Activated CD4-positive, alpha-beta memory T cell treated with anti-CD3 and anti-CD28 coated beads, Interleukin-2, amount 10 ng/mL, durations not matched to agents 7 days and 5 days (primary cell): ENCODE data around the gene ACTRT3. TPM values are rescaled to one million over a fixed set of nuclear protein-coding genes. Genes with fewer than 3 reads are reported as not detected.

ENCODE experiments used
- CTCF ChIA-PET: fragments of 350-600 bp; sonication (Branson Sonifier 250); formaldehyde crosslinking; loops from one replicate; lab custom pipeline; 2021; ENCODE audit warnings: antibody characterized with exemption, inconsistent platforms; lab: Charles Lee
- POLR2A ChIA-PET: fragments of 350-600 bp; sonication (Branson Sonifier 250); formaldehyde crosslinking; loops from one replicate; lab custom pipeline; 2021; ENCODE audit warnings: antibody characterized with exemption; lab: Charles Lee
- DNase-seq: peaks from one replicate; pipeline ENCODE4 v3.0.0-alpha.2; 2020
- H3K27ac Mint-ChIP-seq: one replicate; pipeline ENCODE4 v1.8.0; 2021; ENCODE audit warnings: mild to moderate bottlenecking, mixed read lengths
- H3K27me3 Mint-ChIP-seq: one replicate; pipeline ENCODE4 v1.8.0; 2021; ENCODE audit warnings: mixed read lengths
- H3K36me3 Mint-ChIP-seq: one replicate; pipeline ENCODE4 v1.8.0; 2021; ENCODE audit warnings: low read depth, mixed read lengths
- H3K4me1 Mint-ChIP-seq: one replicate; pipeline ENCODE4 v1.8.0; 2021; ENCODE audit warnings: mixed read lengths
- H3K4me3 Mint-ChIP-seq: one replicate; pipeline ENCODE4 v1.8.0; 2021; ENCODE audit warnings: mild to moderate bottlenecking, mixed read lengths
- H3K9me3 Mint-ChIP-seq: one replicate; pipeline ENCODE4 v1.8.0; 2021; ENCODE audit warnings: mixed read lengths
- total RNA-seq, 2 experiments: library from RNA; stranded (reverse); gene quantifications; one replicate each; pipeline ENCODE4 v1.2.3, GENCODE V29; 2021

The ACTRT3 gene
- total RNA-seq: under 1 TPM; 0.43 to 0.58 TPM

DNA sequence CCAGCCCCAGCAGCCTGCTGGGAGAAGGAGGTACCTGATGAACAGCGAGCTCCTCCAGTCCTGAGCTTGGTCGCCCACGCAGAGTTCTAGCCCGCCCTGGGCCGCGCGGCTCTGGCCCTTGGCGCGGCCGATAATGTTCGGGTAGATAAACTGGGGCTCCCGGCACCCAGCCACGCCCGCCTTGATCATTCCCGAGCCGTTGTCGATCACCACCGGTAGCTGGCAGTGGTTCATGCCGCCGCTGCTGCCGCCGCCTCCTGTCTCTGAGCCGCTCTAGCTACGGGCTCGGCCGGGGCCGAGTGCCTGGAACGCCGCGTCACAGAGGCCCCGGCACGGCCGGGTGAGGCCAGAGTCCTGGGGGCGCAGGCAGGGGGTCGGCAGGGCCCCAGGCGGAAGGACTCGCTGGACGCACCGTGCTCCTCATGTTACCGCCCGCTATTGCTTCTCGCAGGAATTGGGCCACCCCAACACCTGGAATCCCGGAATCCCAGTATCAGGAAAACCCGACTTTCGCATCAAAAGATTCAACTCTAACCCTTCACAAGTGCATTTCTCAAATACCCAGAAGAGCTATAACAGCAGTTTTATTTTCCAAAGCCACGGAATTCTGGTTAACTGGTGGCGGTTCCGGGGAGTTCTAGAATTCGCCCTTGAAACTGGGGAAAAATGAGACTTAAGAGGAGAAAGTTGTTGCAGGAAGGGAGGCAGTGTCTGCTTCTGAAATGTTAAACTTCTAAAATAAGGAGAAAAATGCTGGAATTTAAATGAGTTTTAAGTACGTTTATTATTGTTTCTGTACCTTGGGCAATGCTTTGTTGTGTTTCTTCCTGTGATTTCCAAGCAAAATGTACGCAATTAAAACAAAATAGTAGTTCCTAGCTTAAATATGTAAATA lies at the start of gene ACTRT3:
TSS of gene ACTRT3 (minus strand) at position 275 of the 895 bp plus-strand sequence. CDS start at position 234, 41 bp downstream.
- peak within 1 kb of the TSS; percentile 74 for H3K4me3 Mint-ChIP-seq
- peaks cover 10% of the 10 kb centered on the region for H3K36me3 Mint-ChIP-seq
- H3K27me3 Mint-ChIP-seq: no peaks in the 10 kb centered on the region
- H3K4me1 Mint-ChIP-seq: peaks cover 27% of the 10 kb centered on the region
- H3K9me3 Mint-ChIP-seq: peaks cover 2% of the 10 kb centered on the region
- ChIA-PET POLR2A (interaction anchor here (0.6 to 1.7 kb wide), 7 partner anchors 10 to 1100 kb away, joined by 3 to 10 read pairs (median 4); partner anchors contain the start of genes LRRC34, LRRIQ4, PHC3 and SEC62), CTCF (interaction anchor here (0.6 to 1.3 kb wide), 7 partner anchors 9 to 1042 kb away, joined by 3 to 4 read pairs (median 3); no protein-coding TSS in a partner anchor)
- H3K27ac Mint-ChIP-seq: peak within 1 kb of the TSS; percentile 54
- DNase-seq: peak; percentile 70

DNA sequence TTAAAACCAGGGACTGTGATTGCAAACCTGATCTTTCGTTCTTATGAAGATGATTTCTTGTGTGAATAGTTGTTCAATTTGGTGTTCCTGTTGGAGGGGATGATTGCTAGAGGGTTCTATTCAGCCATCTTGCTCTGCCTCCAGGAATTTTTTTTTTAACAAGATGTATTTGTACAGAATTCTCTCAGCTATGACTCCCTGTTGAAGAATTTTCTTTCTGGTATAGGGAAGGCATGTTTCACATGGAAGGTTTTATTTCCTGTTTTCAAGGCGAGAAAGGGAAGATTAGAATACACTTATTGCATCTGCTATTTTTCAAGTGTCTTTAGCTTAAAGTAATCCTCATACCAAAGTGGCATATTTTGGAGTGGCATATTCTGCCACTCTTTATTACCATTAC lies 49.0 kb upstream of the ACTRT3 start:
- ChIA-PET CTCF (no interaction called here), POLR2A (no interaction called here)
- peaks cover 10% of the 10 kb centered on the region for H3K4me1 Mint-ChIP-seq
- DNase-seq: no peak
- H3K9me3 Mint-ChIP-seq: peaks cover 9% of the 10 kb centered on the region
- H3K36me3 Mint-ChIP-seq: peaks cover 7% of the 10 kb centered on the region
- H3K27ac Mint-ChIP-seq: no peak overlapping the region
- H3K4me3 Mint-ChIP-seq: no peak overlapping the region
- H3K27me3 Mint-ChIP-seq: peaks cover 41% of the 10 kb centered on the region

DNA sequence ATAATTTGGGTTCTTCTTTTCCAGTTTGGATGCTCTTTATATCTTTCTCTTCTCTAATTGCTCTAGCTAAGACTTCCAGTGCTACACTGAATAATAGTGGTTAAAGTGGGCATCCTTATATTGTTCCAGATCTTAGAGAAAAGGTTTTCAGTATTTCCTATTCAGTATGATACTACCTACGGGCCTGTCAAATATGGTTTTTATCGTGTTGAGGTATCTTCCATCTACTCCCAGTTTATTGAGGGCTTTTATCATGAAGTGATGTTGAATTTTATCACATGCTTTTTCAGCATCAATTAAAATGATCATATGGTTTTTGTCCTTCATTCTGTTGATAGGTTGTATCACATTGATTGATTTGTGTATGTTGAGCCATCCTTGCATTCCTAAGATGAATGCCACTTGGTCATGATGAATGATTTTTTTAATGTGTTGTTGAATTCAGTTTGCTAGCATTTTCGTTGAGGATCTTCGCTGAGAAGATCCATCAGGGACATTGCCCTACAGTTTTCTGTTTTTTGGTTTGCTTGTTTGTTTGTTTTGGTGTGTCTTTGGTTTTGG lies 46.3 kb upstream of the ACTRT3 start:
- H3K36me3 Mint-ChIP-seq: peaks cover 7% of the 10 kb centered on the region
- ChIA-PET POLR2A (no interaction called here), CTCF (interaction anchor here (0.6 kb wide), 1 partner anchor 21 kb away, joined by 3 read pairs; no protein-coding TSS in a partner anchor)
- H3K27ac Mint-ChIP-seq: no peak overlapping the region
- H3K9me3 Mint-ChIP-seq: peaks cover 9% of the 10 kb centered on the region
- no peak for DNase-seq
- no peak overlapping the region for H3K4me3 Mint-ChIP-seq
- H3K27me3 Mint-ChIP-seq: peaks cover 37% of the 10 kb centered on the region
- peaks cover 30% of the 10 kb centered on the region for H3K4me1 Mint-ChIP-seq

DNA sequence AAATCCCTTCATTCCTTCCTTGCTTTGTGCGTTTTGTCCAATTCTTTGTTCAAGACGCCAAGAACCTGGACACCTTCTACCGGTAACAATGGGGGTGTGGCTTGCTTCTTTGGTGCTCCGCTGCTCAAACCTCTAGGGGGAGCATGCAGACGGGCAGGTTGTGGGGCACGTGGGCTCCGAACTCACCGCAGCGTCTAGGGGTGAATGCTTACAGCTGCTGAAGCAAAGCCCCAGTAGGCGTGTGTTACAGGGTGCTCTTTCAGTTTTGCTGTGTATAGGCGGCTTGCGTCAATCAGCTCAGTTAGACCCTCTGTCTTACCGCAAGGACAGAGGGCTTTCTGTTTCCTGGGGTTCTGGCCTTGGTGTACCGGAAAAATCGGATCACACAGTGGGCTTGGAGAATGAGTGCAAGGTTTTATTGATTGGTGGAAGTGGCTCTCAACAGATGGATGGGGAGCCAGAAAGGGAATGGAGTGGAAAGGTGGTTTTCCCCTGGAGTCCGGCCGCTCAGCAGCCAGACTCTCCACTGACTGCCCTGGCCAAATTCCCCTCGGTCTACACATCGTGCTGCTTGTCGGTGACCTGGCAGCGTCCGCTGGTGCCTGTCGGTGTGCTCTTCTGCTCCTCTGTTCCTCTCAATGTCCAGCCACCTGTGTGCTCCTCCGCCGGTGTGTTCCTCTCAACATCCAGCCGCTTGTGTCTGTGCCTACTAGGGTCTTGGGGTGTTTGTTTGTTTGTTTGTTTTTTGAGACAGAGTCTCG lies 44.6 kb upstream of the ACTRT3 start:
- peak overlapping the region; percentile 83 for H3K27ac Mint-ChIP-seq
- peaks cover 9% of the 10 kb centered on the region for H3K9me3 Mint-ChIP-seq
- H3K4me3 Mint-ChIP-seq: peak overlapping the region; percentile 70
- H3K27me3 Mint-ChIP-seq: peaks cover 25% of the 10 kb centered on the region
- H3K36me3 Mint-ChIP-seq: peaks cover 7% of the 10 kb centered on the region
- ChIA-PET POLR2A (interaction anchor here (2.5 to 6.4 kb wide), 4 partner anchors 33 to 49 kb away, joined by 10 to 83 read pairs (median 22); partner anchors contain the start of genes ACTRT3, MYNN and TERC), CTCF (interaction anchor here (0.6 to 2.3 kb wide), 7 partner anchors 8 to 153 kb away, joined by 3 to 6 read pairs (median 3); partner anchors contain the start of gene SEC62)
- DNase-seq: peak; percentile 84
- H3K4me1 Mint-ChIP-seq: peaks cover 43% of the 10 kb centered on the region

DNA sequence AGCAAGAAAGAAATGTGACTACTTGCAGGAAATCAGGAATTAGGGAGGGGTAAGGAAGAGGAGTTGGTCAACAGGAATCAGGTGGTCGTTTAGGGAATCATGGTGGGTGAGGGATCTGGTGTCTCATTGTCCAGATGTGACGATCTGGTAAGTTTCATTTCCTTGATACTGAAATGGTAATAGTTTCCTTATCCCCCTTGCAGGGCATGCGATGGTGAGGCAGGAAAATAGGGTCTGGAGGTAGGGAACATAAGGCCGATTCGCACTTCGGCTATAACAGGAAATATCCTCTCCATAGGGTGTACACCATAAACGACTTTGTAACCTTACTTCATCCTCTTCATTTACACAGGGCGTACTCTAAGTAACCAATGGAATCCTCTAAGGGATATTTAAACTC lies 43.9 kb upstream of the ACTRT3 start:
- H3K4me3 Mint-ChIP-seq: peak overlapping the region; percentile 70
- H3K27me3 Mint-ChIP-seq: peaks cover 18% of the 10 kb centered on the region
- CTCF ChIA-PET: interaction anchor here (1.2 to 3.0 kb wide), 5 partner anchors 9 to 41 kb away, joined by 3 to 10 read pairs (median 3); partner anchors contain the start of gene MYNN
- POLR2A ChIA-PET: interaction anchor here (1.1 to 6.4 kb wide), 6 partner anchors 30 to 154 kb away, joined by 3 to 83 read pairs (median 12); partner anchors contain the start of genes ACTRT3, MYNN, SEC62 and TERC
- H3K36me3 Mint-ChIP-seq: peaks cover 9% of the 10 kb centered on the region
- DNase-seq: no peak
- H3K27ac Mint-ChIP-seq: peak overlapping the region; percentile 83
- H3K9me3 Mint-ChIP-seq: peaks cover 9% of the 10 kb centered on the region
- peaks cover 49% of the 10 kb centered on the region for H3K4me1 Mint-ChIP-seq

DNA sequence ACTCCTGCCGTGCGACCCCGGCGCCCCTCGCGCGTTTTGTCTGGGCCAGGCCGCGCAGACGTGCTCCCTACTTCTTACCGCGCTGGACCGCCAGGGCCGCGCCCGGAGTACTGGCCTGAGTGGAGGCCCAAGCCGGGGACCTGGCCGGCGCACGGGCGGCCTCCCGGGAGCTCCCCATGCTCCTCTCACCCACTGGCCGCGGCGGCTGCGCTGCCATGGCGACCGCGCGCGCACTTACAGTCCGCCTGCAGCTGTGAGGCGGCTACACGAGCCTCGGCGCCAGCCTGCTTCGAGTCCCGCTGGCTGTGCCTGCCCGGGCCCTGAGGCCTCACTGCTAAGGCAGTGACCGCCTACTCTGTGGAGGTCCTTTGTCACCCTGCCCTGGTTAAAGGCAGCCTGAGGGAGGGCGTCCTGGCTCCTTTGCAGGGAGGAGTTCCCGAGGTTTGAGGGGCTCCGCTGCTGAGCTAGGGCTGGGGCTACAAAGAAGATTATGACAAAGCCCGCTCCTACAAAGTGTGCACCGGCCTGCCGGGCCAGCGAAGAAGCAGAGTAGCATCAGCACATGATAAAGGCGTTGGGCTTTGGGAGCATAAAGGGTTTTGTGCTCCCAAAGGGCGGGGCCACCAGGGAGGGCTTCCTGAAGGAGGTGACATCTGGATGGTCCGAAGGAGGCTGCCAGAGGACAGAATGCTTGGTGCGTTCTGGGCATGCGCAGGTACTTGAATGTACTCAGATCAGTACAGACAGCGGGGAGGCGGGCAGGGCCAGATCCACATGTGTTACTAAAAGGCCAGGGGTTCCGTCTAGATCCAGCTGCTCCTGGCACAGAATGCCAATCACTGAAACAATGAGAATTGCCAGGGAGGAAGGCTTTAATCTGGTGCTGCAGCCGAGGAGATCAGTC lies 43.2 kb upstream of the ACTRT3 start, which contains the start of the genes LRRC34 and LRRIQ4:
TSS of gene LRRC34 (minus strand) at position 573 of the 904 bp plus-strand sequence. CDS start at position 217, 356 bp downstream.
TSS of gene LRRIQ4 (plus strand) at position 539 of the 904 bp plus-strand sequence. CDS start 9,052 bp downstream, outside the sequence.
- peaks cover 9% of the 10 kb centered on the region for H3K9me3 Mint-ChIP-seq
- peaks cover 13% of the 10 kb centered on the region for H3K27me3 Mint-ChIP-seq
- DNase-seq: peak; percentile 85
- H3K4me1 Mint-ChIP-seq: peaks cover 53% of the 10 kb centered on the region
- peak within 1 kb of the TSS; percentile 70 for H3K4me3 Mint-ChIP-seq
- H3K27ac Mint-ChIP-seq: peak within 1 kb of the TSS; percentile 83
- ChIA-PET CTCF (interaction anchor here (0.7 to 3.0 kb wide), 10 partner anchors 9 to 563 kb away, joined by 3 to 10 read pairs (median 4); partner anchors contain the start of genes MYNN and SEC62), POLR2A (interaction anchor here (1.0 to 6.4 kb wide), 9 partner anchors 9 to 1057 kb away, joined by 3 to 83 read pairs (median 6); partner anchors contain the start of genes ACTRT3, MYNN, SEC62 and TERC)
- peaks cover 11% of the 10 kb centered on the region for H3K36me3 Mint-ChIP-seq

DNA sequence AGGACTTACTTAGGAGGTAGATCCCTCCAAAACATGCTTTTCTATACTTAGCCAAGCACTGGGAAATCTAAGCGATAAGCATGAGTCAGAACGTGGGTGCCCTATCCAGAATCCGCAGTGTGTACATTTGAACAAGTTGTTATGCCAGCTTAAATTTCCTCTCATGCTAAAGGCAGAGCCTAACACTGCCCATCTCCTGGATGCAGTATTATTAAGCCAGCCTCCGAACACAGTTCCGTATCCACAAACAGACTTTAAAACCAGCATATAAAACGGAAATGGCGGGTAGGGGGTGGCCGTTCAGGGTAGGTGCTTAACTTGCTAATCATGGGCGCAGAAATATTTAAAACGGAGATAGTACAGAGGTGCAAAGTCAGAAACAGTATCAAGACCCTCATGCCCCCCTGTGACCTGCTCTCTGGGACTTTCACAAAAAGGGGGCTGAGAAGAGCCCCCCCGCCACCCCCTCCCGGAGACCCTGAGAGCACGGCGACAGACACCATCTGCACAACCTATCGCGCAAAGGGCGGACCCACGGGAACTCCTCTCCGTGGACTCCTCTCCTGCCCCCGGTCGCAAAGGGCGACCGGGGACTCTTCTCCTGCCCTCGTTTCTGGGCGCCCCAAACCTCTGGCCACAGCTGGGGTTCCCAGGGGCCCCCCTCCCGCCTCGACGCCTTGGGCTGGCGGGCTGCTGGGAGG lies 42.4 kb upstream of the ACTRT3 start:
- DNase-seq: peak; percentile 36
- Mint-ChIP-seq H3K36me3 (peaks cover 11% of the 10 kb centered on the region), H3K27ac (peak overlapping the region; percentile 65), H3K27me3 (peaks cover 9% of the 10 kb centered on the region), H3K4me3 (peak overlapping the region; percentile 70), H3K9me3 (peaks cover 9% of the 10 kb centered on the region), H3K4me1 (peaks cover 53% of the 10 kb centered on the region)
- POLR2A ChIA-PET: interaction anchor here (0.8 to 6.4 kb wide), 9 partner anchors 9 to 1057 kb away, joined by 3 to 83 read pairs (median 6); partner anchors contain the start of genes ACTRT3, MYNN, SEC62 and TERC
- CTCF ChIA-PET: interaction anchor here (0.7 to 3.0 kb wide), 8 partner anchors 10 to 564 kb away, joined by 3 to 10 read pairs (median 4); partner anchors contain the start of genes MYNN and SEC62

DNA sequence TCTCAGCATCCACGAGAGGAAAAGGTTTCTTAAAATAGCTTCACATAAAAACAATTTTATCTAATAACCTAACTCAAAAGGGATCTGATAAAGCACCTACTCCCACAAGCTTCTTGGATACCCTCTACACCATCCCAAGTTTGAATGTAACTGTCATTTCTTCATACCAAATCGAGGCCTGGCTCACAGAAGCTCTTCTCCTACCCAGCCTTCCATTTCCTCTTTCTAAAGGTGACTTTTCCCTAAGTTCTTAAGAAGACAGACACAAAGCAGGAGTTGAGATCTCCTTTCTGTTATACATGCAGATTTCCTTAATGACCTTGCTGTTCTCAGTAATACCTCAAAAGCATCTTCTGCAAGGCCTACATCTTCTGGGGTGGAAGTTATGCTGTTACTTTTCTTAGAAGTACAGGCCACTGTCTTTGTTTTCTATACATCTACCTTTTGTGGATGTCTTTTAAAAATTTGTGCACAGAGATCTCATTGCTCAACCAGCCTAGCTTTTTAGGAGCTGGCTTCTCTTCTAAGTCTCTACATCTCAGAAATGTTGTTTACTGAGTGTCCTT lies 40.0 kb upstream of the ACTRT3 start:
- CTCF ChIA-PET: interaction anchor here (0.8 to 1.1 kb wide), 2 partner anchors 15 to 145 kb away, joined by 3 read pairs; no protein-coding TSS in a partner anchor
- Mint-ChIP-seq H3K36me3 (peaks cover 6% of the 10 kb centered on the region), H3K4me3 (peak overlapping the region; percentile 2), H3K27me3 (no peaks in the 10 kb centered on the region), H3K4me1 (peaks cover 52% of the 10 kb centered on the region), H3K9me3 (no peaks in the 10 kb centered on the region), H3K27ac (peak overlapping the region; percentile 67)
- no peak for DNase-seq
- POLR2A ChIA-PET: interaction anchor here (1.2 to 6.4 kb wide), 4 partner anchors 28 to 45 kb away, joined by 3 to 83 read pairs (median 6); partner anchors contain the start of genes MYNN and TERC

DNA sequence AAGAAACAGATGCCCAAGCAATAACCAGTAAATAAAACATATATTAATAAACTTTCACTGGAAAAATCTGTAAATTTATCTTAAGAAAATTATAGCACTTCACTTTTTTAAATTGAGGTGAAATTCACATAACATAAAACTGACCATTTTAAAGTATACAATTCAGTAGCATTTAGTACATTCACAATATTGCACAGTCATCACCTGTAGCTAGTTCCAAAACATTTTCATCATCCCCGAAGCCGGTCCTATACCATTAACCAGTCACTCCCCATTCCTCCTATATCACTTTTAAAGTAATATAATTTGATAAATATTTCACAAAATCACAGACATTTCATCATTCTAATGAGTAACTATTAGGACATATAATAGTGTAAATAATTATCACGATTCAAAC lies 35.3 kb upstream of the ACTRT3 start:
- CTCF ChIA-PET: interaction anchor here (0.8 kb wide), 1 partner anchor 9 kb away, joined by 3 read pairs; no protein-coding TSS in a partner anchor
- DNase-seq: no peak
- peaks cover 16% of the 10 kb centered on the region for H3K4me1 Mint-ChIP-seq
- H3K27me3 Mint-ChIP-seq: no peaks in the 10 kb centered on the region
- H3K36me3 Mint-ChIP-seq: peaks cover 14% of the 10 kb centered on the region
- no peak overlapping the region for H3K4me3 Mint-ChIP-seq
- no peak overlapping the region for H3K27ac Mint-ChIP-seq
- H3K9me3 Mint-ChIP-seq: no peaks in the 10 kb centered on the region
- POLR2A ChIA-PET: interaction anchor here (2.2 kb wide), 1 partner anchor 31 kb away, joined by 9 read pairs; the partner anchor contains the start of gene MYNN

DNA sequence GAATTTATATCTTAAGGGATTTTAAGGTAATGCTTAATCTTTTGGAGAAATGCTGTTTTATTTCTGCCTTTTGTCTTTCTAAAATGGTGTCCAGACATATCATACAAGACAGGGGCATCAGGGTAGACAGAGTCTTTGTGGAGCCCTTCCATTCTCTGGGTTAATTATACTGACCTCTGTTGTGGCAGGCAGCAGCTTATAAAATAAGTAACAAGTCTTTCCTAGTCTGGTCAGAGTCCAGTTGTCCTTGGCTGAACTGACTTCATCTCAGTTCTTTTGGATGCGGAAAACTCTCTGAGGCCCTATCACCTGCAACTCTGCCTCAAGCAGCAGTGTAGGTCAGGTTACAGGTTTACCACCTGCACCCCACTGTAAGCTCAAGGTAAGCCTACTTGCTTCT lies 23.0 kb upstream of the ACTRT3 start:
- Mint-ChIP-seq H3K27me3 (no peaks in the 10 kb centered on the region), H3K36me3 (peaks cover 51% of the 10 kb centered on the region), H3K4me1 (peaks cover 25% of the 10 kb centered on the region), H3K4me3 (no peak overlapping the region), H3K9me3 (no peaks in the 10 kb centered on the region), H3K27ac (no peak overlapping the region)
- ChIA-PET CTCF (no interaction called here), POLR2A (no interaction called here)
- no peak for DNase-seq
